A549 (cell line): ENCODE results near the gene TRMT1L. TPM values are rescaled to one million over a fixed set of nuclear protein-coding genes. Genes with fewer than 3 reads are reported as not detected.

ENCODE experiments used
- ATAC-seq, 2 experiments: fragments of 200-7000 bp in 1 of 2; fragments of >200 bp in 1 of 2; cut with Nextera tagmentation in 1 of 2; cut with Tn5 transposase in 1 of 2; 3 replicates each; pipeline versions ENCODE4 v1.8.0 to v1.9.1; 2018 to 2020; ENCODE audit warnings: mild to moderate bottlenecking in 1 of 2, moderate library complexity in 1 of 2
- CTCF ChIA-PET: fragments of 300-600 bp; sonication (Branson Sonifier 250); formaldehyde crosslinking; extraction: SDS; loops from one replicate; lab custom pipeline; 2021; ENCODE audit warnings: antibody characterized with exemption, inconsistent platforms; lab: Yijun Ruan, JAX
- POLR2A ChIA-PET: fragments of 350-600 bp; formaldehyde crosslinking; extraction: SDS; loops from one replicate; lab custom pipeline; 2021; ENCODE audit warnings: antibody characterized with exemption, inconsistent platforms; lab: Yijun Ruan, JAX
- DNase-seq, 2 experiments: peaks; one replicate each; pipeline versions ENCODE4 v3.0.0 to v3.0.0-alpha.2; 2011 to 2016; ENCODE audit warnings: low read depth in 1 of 2, low spot score in 1 of 2
- FAIRE-seq: peaks from 2 replicates; lab custom pipeline; 2011; peaks lifted over from hg19 to GRCh38; lab: Jason Lieb, UNC
- H3K27ac ChIP-seq, 2 experiments: fragments of >200 bp; sonication (Bioruptor Twin); formaldehyde crosslinking; 3 replicates each; pipeline ENCODE4 v1.5.1; 2016 to 2017
- H3K4me1 ChIP-seq: fragments of >200 bp; sonication (Bioruptor Twin); formaldehyde crosslinking; 3 replicates; pipeline ENCODE4 v1.6.1; 2016
- H3K4me2 ChIP-seq: fragments of >200 bp; sonication (Bioruptor Twin); formaldehyde crosslinking; 3 replicates; pipeline ENCODE4 v1.6.1; 2016
- H3K4me3 ChIP-seq: fragments of >200 bp; sonication (Bioruptor Twin); formaldehyde crosslinking; 3 replicates; pipeline ENCODE4 v1.5.1; 2016
- H3K9me3 ChIP-seq: fragments of >200 bp; sonication (Bioruptor Twin); formaldehyde crosslinking; 3 replicates; pipeline ENCODE4 v1.6.1; 2016
- CBX2 ChIP-seq: fragments of 200-600 bp; sonication (generic); IDR thresholded peaks from 2 replicates; pipeline ENCODE4 v1.6.1; 2016; ENCODE audit warnings: low read depth, mild to moderate bottlenecking, borderline replicate concordance
- CHD4 ChIP-seq: fragments of 200-600 bp; sonication (generic); IDR thresholded peaks from 2 replicates; pipeline ENCODE4 v1.6.1; 2016; ENCODE audit warnings: antibody characterized with exemption, mild to moderate bottlenecking, borderline replicate concordance
- CTCF ChIP-seq: fragments of >200 bp; sonication (Bioruptor Twin); formaldehyde crosslinking; IDR thresholded peaks from 3 replicates; pipeline ENCODE4 v1.5.1; 2016
- EHMT2 ChIP-seq: fragments of 200-600 bp; sonication (generic); IDR thresholded peaks from 2 replicates; pipeline ENCODE4 v1.6.1; 2016; ENCODE audit warnings: antibody characterized with exemption, low read depth, mild to moderate bottlenecking, moderate library complexity
- ESRRA ChIP-seq: fragments of 150-350 bp; IDR thresholded peaks from 2 replicates; pipeline ENCODE4 v1.6.1; 2014; ENCODE audit warnings: mild to moderate bottlenecking, low read length, borderline replicate concordance
- FOSB ChIP-seq: fragments of 250-450 bp; sonication (Bioruptor Pico); IDR thresholded peaks from 2 replicates; pipeline ENCODE4 v1.5.0; 2020; ENCODE audit warnings: mild to moderate bottlenecking, moderate library complexity
- FOSL2 ChIP-seq, 2 experiments: fragments of 450-650 bp in 1 of 2; fragments of >200 bp in 1 of 2; sonication (Bioruptor Twin) in 1 of 2; formaldehyde crosslinking; IDR thresholded peaks; 2 replicates each; pipeline versions ENCODE4 v1.5.0 to v1.6.1; 2016 to 2020; ENCODE audit warnings: mild to moderate bottlenecking in 1 of 2, moderate library complexity in 1 of 2
- HDAC2 ChIP-seq: fragments of 200-600 bp; sonication (generic); IDR thresholded peaks from 2 replicates; pipeline ENCODE4 v1.6.1; 2016
- HEYL ChIP-seq: fragments of 250-450 bp; sonication (Bioruptor Pico); IDR thresholded peaks from 2 replicates; pipeline ENCODE4 v1.8.0; 2021; ENCODE audit warnings: mild to moderate bottlenecking, moderate library complexity
- JUN ChIP-seq, 2 experiments: fragments of >200 bp; sonication (Bioruptor Twin); formaldehyde crosslinking; IDR thresholded peaks; 2 replicates in 1 of 2; 3 replicates in 1 of 2; pipeline ENCODE4 v1.6.1; 2016 to 2017
- JUNB ChIP-seq: fragments of >200 bp; sonication (Bioruptor Twin); formaldehyde crosslinking; IDR thresholded peaks from 2 replicates; pipeline ENCODE4 v1.6.1; 2016
- KDM5A ChIP-seq: fragments of 200-600 bp; sonication (generic); IDR thresholded peaks from 2 replicates; pipeline ENCODE4 v1.6.1; 2016; ENCODE audit warnings: antibody characterized with exemption, mild to moderate bottlenecking
- MAFK ChIP-seq: fragments of 450-650 bp; IDR thresholded peaks from 2 replicates; pipeline ENCODE4 v1.6.1; 2014; ENCODE audit not compliant: partially characterized antibody
- MAX ChIP-seq: IDR thresholded peaks from 2 replicates; pipeline ENCODE4 v1.6.1; 2012
- NR3C1 ChIP-seq: fragments of >200 bp; sonication (Bioruptor Twin); formaldehyde crosslinking; IDR thresholded peaks from 3 replicates; pipeline ENCODE4 v1.6.1; 2017
- RAD21 ChIP-seq, 2 experiments: fragments of >200 bp in 1 of 2; sonication (Bioruptor Twin) in 1 of 2; formaldehyde crosslinking in 1 of 2; IDR thresholded peaks in 1 of 2; conservative IDR thresholded peaks in 1 of 2; 2 replicates in 1 of 2; 3 replicates in 1 of 2; pipeline ENCODE4 v1.6.1; 2012 to 2018; ENCODE audit warnings: inconsistent platforms in 1 of 2
- RNF2 ChIP-seq: fragments of 200-600 bp; sonication (generic); IDR thresholded peaks from 2 replicates; pipeline ENCODE4 v1.6.1; 2016; ENCODE audit warnings: low read depth, mild to moderate bottlenecking, antibody characterized with exemption, moderate library complexity, borderline replicate concordance
- SREBF2 ChIP-seq: fragments of 450-650 bp; IDR thresholded peaks from 2 replicates; pipeline ENCODE4 v1.6.1; 2014; ENCODE audit warnings: mild to moderate bottlenecking, moderate library complexity
- ZC3H11A ChIP-seq: fragments of 450-650 bp; IDR thresholded peaks from 2 replicates; pipeline ENCODE4 v1.6.1; 2014; ENCODE audit warnings: antibody characterized with exemption, mild to moderate bottlenecking
- ZFP36 ChIP-seq: fragments of 450-650 bp; IDR thresholded peaks from 2 replicates; pipeline ENCODE4 v1.6.1; 2014; ENCODE audit warnings: borderline replicate concordance; ENCODE audit not compliant: partially characterized antibody
- WGBS: methylation state at CpG from one replicate; pipeline ENCODE4 v1.1.6; 2017; ENCODE audit errors: missing lambda C conversion rate; 5-methylcytosine and 5-hydroxymethylcytosine counted together
- polyA plus RNA-seq, 4 experiments: library from polyadenylated mRNA; depleted of rRNA in 3 of 4; stranded (reverse); fragments of >200 nt; fragmentation: RNase III in 1 of 4; extraction: RNeasy Plus Mini Kit Qiagen cat#74134 plus additional on column Dnase treatment in 1 of 4; gene quantifications; 2 replicates in 3 of 4; 3 replicates in 1 of 4; pipeline ENCODE4 v1.2.3, GENCODE V29; 2011 to 2017
- TF ChIP-seq, protein P1 (sequence below): fragments of 250-450 bp; sonication (Bioruptor Pico); IDR thresholded peaks from 2 replicates; pipeline ENCODE4 v1.5.0; 2021; ENCODE audit warnings: mild to moderate bottlenecking, moderate library complexity, borderline replicate concordance
- TF ChIP-seq, protein P2 (sequence below): fragments of >200 bp; sonication (Bioruptor Twin); formaldehyde crosslinking; IDR thresholded peaks from 2 replicates; pipeline ENCODE4 v1.6.1; 2016
- TF ChIP-seq, protein P3 (sequence below): fragments of 200-600 bp; sonication (generic); IDR thresholded peaks from 2 replicates; pipeline ENCODE4 v1.6.1; 2016; ENCODE audit warnings: antibody characterized with exemption, mild to moderate bottlenecking, moderate library complexity
- TF ChIP-seq, protein P4 (sequence below): fragments of 150-350 bp; IDR thresholded peaks from 2 replicates; pipeline ENCODE4 v1.6.1; 2014; ENCODE audit warnings: low read depth, mild to moderate bottlenecking, low read length

Gene TRMT1L
- polyA plus RNA-seq, 2 of the 4 experiments (the other 2 are of a cell fraction): 17.3 to 45.1 TPM

DNA sequence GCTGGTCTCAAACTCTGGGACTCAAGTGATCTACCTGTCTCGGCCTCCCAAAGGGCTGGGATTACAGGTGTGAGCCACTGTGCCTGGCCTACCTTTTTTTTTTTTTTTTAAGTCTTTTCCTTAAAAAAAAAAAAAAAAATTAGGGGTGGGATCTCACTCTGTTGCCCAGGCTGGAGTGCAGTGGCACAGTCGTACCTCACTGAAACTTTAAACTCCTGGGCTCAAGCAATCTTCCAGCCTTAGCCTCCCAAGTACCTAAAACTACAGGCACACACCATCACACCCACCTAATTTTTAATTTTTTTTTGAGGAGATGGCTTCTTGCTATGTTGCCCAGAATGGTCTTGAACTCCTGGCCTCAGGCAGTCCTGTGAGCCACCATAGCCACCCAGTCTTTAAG, 72.9 kb downstream of the TRMT1L start (continued):
- TF ChIP-seq, protein P1, sequence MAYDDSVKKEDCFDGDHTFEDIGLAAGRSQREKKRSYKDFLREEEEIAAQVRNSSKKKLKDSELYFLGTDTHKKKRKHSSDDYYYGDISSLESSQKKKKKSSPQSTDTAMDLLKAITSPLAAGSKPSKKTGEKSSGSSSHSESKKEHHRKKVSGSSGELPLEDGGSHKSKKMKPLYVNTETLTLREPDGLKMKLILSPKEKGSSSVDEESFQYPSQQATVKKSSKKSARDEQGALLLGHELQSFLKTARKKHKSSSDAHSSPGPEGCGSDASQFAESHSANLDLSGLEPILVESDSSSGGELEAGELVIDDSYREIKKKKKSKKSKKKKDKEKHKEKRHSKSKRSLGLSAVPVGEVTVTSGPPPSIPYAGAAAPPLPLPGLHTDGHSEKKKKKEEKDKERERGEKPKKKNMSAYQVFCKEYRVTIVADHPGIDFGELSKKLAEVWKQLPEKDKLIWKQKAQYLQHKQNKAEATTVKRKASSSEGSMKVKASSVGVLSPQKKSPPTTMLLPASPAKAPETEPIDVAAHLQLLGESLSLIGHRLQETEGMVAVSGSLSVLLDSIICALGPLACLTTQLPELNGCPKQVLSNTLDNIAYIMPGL (CRISPR knock-in tag): no peak
- TF ChIP-seq RAD21 (conservative IDR thresholded peaks at IDR 0.05 in 1 of 2, IDR thresholded peaks at IDR 0.05 in 1 of 2) (no peak), HEYL (CRISPR knock-in tag) (no peak), NR3C1 (no peak)

GRCh38 chr1:185080422-185080821, 76.3 kb downstream of the TRMT1L start:
- Histone ChIP-seq H3K9me3 (no peaks in the 10 kb centered on the region), H3K4me2 (no peak overlapping the region), H3K4me3 (no peak overlapping the region), H3K27ac (no peak overlapping the region), H3K4me1 (no peaks in the 10 kb centered on the region)
- DNase-seq (no peak), FAIRE-seq (no peak), ATAC-seq (no peak)
- POLR2A ChIA-PET: no interaction called here
- CTCF ChIA-PET: interaction anchor here (0.7 kb wide), 1 partner anchor 25 kb away, joined by 3 read pairs; no protein-coding TSS in a partner anchor
- no peak for TF ChIP-seq CHD4

DNA sequence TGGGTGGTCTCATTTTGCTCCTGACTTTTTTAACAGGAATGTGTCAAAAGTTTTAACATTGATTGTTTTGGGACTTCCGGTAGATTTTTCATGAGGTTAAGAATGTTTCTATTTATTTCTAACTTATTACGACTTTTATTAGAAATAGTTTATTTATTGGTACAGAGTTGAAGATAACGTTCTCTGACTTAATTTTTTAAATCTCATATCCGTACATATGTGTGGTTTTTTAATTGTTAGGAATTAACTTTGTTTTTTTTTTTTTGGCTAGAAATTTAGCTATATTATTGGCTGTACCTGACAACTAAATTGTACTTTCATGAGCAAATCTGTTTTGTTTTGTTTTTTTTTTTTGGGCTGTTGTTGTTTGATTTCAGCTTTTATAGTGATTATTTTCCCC, 79.4 kb downstream of the TRMT1L start:
- no peak overlapping the region for H3K4me3 ChIP-seq
- DNase-seq: no peak
- TF ChIP-seq MAFK (no peak), CTCF (no peak), ESRRA (no peak), ZC3H11A (no peak), JUN (IDR thresholded peaks at IDR 0.05) (no peak), ZFP36 (no peak)
- TF ChIP-seq, protein P2, sequence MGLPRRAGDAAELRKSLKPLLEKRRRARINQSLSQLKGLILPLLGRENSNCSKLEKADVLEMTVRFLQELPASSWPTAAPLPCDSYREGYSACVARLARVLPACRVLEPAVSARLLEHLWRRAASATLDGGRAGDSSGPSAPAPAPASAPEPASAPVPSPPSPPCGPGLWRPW: no peak
- TF ChIP-seq, protein P3, sequence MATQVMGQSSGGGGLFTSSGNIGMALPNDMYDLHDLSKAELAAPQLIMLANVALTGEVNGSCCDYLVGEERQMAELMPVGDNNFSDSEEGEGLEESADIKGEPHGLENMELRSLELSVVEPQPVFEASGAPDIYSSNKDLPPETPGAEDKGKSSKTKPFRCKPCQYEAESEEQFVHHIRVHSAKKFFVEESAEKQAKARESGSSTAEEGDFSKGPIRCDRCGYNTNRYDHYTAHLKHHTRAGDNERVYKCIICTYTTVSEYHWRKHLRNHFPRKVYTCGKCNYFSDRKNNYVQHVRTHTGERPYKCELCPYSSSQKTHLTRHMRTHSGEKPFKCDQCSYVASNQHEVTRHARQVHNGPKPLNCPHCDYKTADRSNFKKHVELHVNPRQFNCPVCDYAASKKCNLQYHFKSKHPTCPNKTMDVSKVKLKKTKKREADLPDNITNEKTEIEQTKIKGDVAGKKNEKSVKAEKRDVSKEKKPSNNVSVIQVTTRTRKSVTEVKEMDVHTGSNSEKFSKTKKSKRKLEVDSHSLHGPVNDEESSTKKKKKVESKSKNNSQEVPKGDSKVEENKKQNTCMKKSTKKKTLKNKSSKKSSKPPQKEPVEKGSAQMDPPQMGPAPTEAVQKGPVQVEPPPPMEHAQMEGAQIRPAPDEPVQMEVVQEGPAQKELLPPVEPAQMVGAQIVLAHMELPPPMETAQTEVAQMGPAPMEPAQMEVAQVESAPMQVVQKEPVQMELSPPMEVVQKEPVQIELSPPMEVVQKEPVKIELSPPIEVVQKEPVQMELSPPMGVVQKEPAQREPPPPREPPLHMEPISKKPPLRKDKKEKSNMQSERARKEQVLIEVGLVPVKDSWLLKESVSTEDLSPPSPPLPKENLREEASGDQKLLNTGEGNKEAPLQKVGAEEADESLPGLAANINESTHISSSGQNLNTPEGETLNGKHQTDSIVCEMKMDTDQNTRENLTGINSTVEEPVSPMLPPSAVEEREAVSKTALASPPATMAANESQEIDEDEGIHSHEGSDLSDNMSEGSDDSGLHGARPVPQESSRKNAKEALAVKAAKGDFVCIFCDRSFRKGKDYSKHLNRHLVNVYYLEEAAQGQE: no peak
- H3K4me1 ChIP-seq: no peaks in the 10 kb centered on the region
- no peak overlapping the region for H3K27ac ChIP-seq
- POLR2A ChIA-PET: no interaction called here
- FAIRE-seq: no peak
- WGBS: 87% methylated on average over 4 of the region's 4 CpGs
- no peak for ATAC-seq
- no peak overlapping the region for H3K4me2 ChIP-seq
- no peaks in the 10 kb centered on the region for H3K9me3 ChIP-seq
- CTCF ChIA-PET: interaction anchor here (0.6 to 1.3 kb wide), 3 partner anchors 10 to 99 kb away, joined by 3 read pairs; no protein-coding TSS in a partner anchor

DNA sequence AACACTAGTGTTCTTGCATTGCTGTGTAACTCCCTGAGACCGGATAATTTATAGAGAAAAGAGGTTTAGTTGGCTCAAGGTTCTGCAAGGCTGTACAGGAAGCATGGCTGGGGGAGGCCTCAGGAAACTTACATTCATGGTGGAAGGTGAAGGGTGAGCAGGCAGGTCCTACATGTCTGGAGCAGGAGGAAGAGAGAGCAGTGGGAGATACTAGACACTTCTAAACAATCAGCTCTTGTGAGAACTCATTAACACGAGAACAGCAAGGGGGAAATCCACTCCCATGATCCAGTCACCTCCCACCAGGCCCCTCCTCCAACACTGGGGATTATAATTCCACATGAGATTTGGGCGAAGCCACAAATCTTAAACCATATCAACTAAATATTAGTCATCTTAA, 81.3 kb downstream of the TRMT1L start:
- Histone ChIP-seq H3K4me1 (no peaks in the 10 kb centered on the region), H3K27ac (no peak overlapping the region), H3K4me2 (no peak overlapping the region), H3K9me3 (no peaks in the 10 kb centered on the region), H3K4me3 (no peak overlapping the region)
- ChIA-PET CTCF (no interaction called here), POLR2A (no interaction called here)
- no peak for DNase-seq
- 91% methylated on average over 3 of the region's 3 CpGs for WGBS
- no peak for FAIRE-seq
- ATAC-seq: no peak
- TF ChIP-seq FOSL2 (IDR thresholded peaks at IDR 0.05): no peak
- TF ChIP-seq FOSL2 (CRISPR knock-in tag; IDR thresholded peaks at IDR 0.05): no peak
- no peak for TF ChIP-seq FOSB (CRISPR knock-in tag)
- no peak for TF ChIP-seq ZC3H11A
- TF ChIP-seq SREBF2: no peak
- TF ChIP-seq, protein P4, sequence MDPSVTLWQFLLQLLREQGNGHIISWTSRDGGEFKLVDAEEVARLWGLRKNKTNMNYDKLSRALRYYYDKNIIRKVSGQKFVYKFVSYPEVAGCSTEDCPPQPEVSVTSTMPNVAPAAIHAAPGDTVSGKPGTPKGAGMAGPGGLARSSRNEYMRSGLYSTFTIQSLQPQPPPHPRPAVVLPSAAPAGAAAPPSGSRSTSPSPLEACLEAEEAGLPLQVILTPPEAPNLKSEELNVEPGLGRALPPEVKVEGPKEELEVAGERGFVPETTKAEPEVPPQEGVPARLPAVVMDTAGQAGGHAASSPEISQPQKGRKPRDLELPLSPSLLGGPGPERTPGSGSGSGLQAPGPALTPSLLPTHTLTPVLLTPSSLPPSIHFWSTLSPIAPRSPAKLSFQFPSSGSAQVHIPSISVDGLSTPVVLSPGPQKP: no peak
- TF ChIP-seq EHMT2: no peak
- no peak for TF ChIP-seq RNF2
- no peak for TF ChIP-seq KDM5A
- no peak for TF ChIP-seq CBX2
- TF ChIP-seq JUN (IDR thresholded peaks at IDR 0.05): no peak
- TF ChIP-seq HDAC2: no peak
- TF ChIP-seq MAX: no peak
- no peak for TF ChIP-seq JUNB
